ENCODE results near the gene PFAS. TPM values are rescaled to one million over a fixed set of nuclear protein-coding genes. Genes with fewer than 3 reads are reported as not detected.

The PFAS gene
- total RNA-seq, 1 experiment from 2014 or later: 80.6 TPM

DNA sequence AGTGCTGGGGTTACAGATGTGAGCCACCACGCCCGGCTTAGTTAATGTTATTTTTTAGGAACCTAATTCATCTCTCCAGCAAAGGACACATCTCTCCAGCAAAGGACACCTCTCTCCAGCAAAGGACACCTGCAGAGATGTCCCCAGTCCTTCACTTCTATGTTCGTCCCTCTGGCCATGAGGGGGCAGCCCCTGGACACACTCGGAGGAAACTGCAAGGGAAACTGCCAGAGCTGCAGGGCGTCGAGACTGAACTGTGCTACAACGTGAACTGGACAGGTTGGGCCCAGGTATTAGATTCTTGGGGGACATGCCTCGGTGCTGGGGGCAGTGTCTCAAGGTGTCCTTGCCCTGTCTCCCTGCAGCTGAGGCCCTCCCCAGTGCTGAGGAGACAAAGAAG lies 4.7 kb downstream of the PFAS start:
- Histone ChIP-seq H3K9me3 (ENCODE audit: control insufficient read depth in 1 of 2, insufficient read depth in 1 of 2, low read depth in 1 of 2, low read length in 2 of 2) (no peaks in the 10 kb centered on the region), H3K4me2 (ENCODE audit: low read length) (no peak overlapping the region), H3K9ac (ENCODE audit: low read length) (no peak overlapping the region), H4K20me1 (ENCODE audit: insufficient read depth) (no peaks in the 10 kb centered on the region), H3K27ac (ENCODE audit: low read depth, low read length) (no peak overlapping the region), H3K4me1 (ENCODE audit: control insufficient read depth in 1 of 2, insufficient read depth in 2 of 2, low read length in 2 of 2) (peaks cover 8 to 11% of the 10 kb centered on the region in 2 experiments; a peak in 3 of 4 replicates), H3K27me3 (ENCODE audit: insufficient read depth, low read length) (no peaks in the 10 kb centered on the region), H3K79me2 (ENCODE audit: insufficient read depth, low read length) (peaks cover 64% of the 10 kb centered on the region), H3K4me3 (replicated peaks in 1 of 2; ENCODE audit: low read depth in 1 of 2, low read length in 2 of 2) (no peak overlapping the region), H2AFZ (ENCODE audit: low read depth, low read length, poor library complexity, severe bottlenecking) (no peak overlapping the region), H3K9me2 (ENCODE audit: insufficient read depth) (no peaks in the 10 kb centered on the region), H3K36me3 (ENCODE audit: control insufficient read depth in 1 of 2, insufficient read depth in 2 of 2, low read length in 2 of 2) (peaks cover 18 to 36% of the 10 kb centered on the region in 2 experiments; a peak in 3 of 4 replicates)
- intact Hi-C loops (cut with micrococcal nuclease): loop anchor here (1.0 to 5.0 kb wide), 2 partner anchors 34 to 46 kb away; partner anchors contain the start of gene RANGRF
- POLR2A ChIA-PET: no interaction called here
- DNase-seq (ENCODE audit: low read depth, low spot score) (peak; percentile 13), ATAC-seq (peak; percentile 24; the same call in 1 of the 2 replicates)
- CTCF ChIA-PET: no interaction called here
- no TSS peak for BruUV-seq (replicated peaks)
- RAD21 ChIA-PET (ENCODE audit: low non-redundant PET in 1 of 2, low total read pairs in 2 of 2, uncharacterized antibody in 2 of 2, unreplicated experiment in 2 of 2): no interaction called here
- TF ChIP-seq RAD21 (IDR thresholded peaks at IDR 0.05; ENCODE audit: low read depth) (peak; percentile 44), CTCF (IDR thresholded peaks at IDR 0.05 in 2 of 3, conservative IDR thresholded peaks at IDR 0.05 in 1 of 3; ENCODE audit: borderline replicate concordance in 1 of 3, insufficient read depth in 1 of 3, low read depth in 2 of 3, low read length in 2 of 3) (peak in 2 of 3 experiments; percentile 27 to 40; a peak in 3 of 6 replicates), FOSL1 (IDR thresholded peaks at IDR 0.05; ENCODE audit: low read depth) (no peak)
- TF ChIP-seq, protein P1, sequence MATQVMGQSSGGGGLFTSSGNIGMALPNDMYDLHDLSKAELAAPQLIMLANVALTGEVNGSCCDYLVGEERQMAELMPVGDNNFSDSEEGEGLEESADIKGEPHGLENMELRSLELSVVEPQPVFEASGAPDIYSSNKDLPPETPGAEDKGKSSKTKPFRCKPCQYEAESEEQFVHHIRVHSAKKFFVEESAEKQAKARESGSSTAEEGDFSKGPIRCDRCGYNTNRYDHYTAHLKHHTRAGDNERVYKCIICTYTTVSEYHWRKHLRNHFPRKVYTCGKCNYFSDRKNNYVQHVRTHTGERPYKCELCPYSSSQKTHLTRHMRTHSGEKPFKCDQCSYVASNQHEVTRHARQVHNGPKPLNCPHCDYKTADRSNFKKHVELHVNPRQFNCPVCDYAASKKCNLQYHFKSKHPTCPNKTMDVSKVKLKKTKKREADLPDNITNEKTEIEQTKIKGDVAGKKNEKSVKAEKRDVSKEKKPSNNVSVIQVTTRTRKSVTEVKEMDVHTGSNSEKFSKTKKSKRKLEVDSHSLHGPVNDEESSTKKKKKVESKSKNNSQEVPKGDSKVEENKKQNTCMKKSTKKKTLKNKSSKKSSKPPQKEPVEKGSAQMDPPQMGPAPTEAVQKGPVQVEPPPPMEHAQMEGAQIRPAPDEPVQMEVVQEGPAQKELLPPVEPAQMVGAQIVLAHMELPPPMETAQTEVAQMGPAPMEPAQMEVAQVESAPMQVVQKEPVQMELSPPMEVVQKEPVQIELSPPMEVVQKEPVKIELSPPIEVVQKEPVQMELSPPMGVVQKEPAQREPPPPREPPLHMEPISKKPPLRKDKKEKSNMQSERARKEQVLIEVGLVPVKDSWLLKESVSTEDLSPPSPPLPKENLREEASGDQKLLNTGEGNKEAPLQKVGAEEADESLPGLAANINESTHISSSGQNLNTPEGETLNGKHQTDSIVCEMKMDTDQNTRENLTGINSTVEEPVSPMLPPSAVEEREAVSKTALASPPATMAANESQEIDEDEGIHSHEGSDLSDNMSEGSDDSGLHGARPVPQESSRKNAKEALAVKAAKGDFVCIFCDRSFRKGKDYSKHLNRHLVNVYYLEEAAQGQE (IDR thresholded peaks at IDR 0.05; ENCODE audit: low read depth): no peak

Measured in HCT116 (cell line).